HCT116 (cell line): ENCODE measurements around the gene AUP1.

Experiments used
- CTCF ChIP-seq, 3 experiments: fragments of 200-600 bp in 1 of 3; sonication (generic) in 1 of 3; IDR thresholded peaks in 2 of 3; conservative IDR thresholded peaks in 1 of 3; 2 replicates each; pipeline ENCODE4 v1.5.1; 2012 to 2017; ENCODE audit warnings: low read depth in 2 of 3, low read length in 2 of 3, antibody characterized with exemption in 1 of 3, borderline replicate concordance in 1 of 3, control low read depth in 1 of 3, mild to moderate bottlenecking in 1 of 3, mixed read lengths in 1 of 3, mixed run types in 1 of 3, moderate library complexity in 1 of 3; ENCODE audit not compliant: insufficient read depth in 1 of 3
- EZH2 ChIP-seq: fragments of 200-600 bp; sonication (generic); IDR thresholded peaks from 2 replicates; pipeline ENCODE4 v1.6.1; 2017; ENCODE audit warnings: antibody characterized with exemption, mixed run types
- FOSL1 ChIP-seq: IDR thresholded peaks from 2 replicates; pipeline ENCODE4 v1.6.1; 2012; ENCODE audit warnings: low read depth
- JUND ChIP-seq: IDR thresholded peaks from 2 replicates; pipeline ENCODE4 v1.6.1; 2012
- POLR2AphosphoS5 ChIP-seq: IDR thresholded peaks from 2 replicates; pipeline ENCODE4 v1.6.1; 2011; ENCODE audit warnings: mild to moderate bottlenecking, low read depth, low read length, moderate library complexity
- SP1 ChIP-seq: IDR thresholded peaks from 2 replicates; pipeline ENCODE4 v1.6.1; 2012; ENCODE audit warnings: low read depth
- YY1 ChIP-seq: IDR thresholded peaks from 2 replicates; pipeline ENCODE4 v1.6.1; 2011; ENCODE audit warnings: low read length, low read depth, moderate library complexity, mild to moderate bottlenecking; ENCODE audit not compliant: insufficient replicate concordance; ENCODE audit errors: extremely low read depth

GRCh38 chr2:74551942-74552913 lies 22.7 kb upstream of the AUP1 start:
- TF ChIP-seq YY1 (no peak), CTCF (IDR thresholded peaks at IDR 0.05 in 2 of 3, conservative IDR thresholded peaks at IDR 0.05 in 1 of 3; ENCODE audit: borderline replicate concordance in 1 of 3, insufficient read depth in 1 of 3, low read depth in 2 of 3, low read length in 2 of 3) (no peak), JUND (no peak), POLR2AphosphoS5 (no peak), SP1 (no peak), EZH2 (no peak), FOSL1 (no peak)
